HG03342 (cell line): Measurements from ENCODE around the gene ATP9B.

Experiments used
- ATAC-seq: cut with Tn5 transposase; IDR thresholded peaks from one replicate; pipeline ENCODE4 v1.9.1; 2021; ENCODE audit warnings: mild to moderate bottlenecking, moderate library complexity; ENCODE audit not compliant: unreplicated experiment

Gene ATP9B, protein sequence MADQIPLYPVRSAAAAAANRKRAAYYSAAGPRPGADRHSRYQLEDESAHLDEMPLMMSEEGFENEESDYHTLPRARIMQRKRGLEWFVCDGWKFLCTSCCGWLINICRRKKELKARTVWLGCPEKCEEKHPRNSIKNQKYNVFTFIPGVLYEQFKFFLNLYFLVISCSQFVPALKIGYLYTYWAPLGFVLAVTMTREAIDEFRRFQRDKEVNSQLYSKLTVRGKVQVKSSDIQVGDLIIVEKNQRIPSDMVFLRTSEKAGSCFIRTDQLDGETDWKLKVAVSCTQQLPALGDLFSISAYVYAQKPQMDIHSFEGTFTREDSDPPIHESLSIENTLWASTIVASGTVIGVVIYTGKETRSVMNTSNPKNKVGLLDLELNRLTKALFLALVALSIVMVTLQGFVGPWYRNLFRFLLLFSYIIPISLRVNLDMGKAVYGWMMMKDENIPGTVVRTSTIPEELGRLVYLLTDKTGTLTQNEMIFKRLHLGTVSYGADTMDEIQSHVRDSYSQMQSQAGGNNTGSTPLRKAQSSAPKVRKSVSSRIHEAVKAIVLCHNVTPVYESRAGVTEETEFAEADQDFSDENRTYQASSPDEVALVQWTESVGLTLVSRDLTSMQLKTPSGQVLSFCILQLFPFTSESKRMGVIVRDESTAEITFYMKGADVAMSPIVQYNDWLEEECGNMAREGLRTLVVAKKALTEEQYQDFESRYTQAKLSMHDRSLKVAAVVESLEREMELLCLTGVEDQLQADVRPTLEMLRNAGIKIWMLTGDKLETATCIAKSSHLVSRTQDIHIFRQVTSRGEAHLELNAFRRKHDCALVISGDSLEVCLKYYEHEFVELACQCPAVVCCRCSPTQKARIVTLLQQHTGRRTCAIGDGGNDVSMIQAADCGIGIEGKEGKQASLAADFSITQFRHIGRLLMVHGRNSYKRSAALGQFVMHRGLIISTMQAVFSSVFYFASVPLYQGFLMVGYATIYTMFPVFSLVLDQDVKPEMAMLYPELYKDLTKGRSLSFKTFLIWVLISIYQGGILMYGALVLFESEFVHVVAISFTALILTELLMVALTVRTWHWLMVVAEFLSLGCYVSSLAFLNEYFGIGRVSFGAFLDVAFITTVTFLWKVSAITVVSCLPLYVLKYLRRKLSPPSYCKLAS

DNA sequence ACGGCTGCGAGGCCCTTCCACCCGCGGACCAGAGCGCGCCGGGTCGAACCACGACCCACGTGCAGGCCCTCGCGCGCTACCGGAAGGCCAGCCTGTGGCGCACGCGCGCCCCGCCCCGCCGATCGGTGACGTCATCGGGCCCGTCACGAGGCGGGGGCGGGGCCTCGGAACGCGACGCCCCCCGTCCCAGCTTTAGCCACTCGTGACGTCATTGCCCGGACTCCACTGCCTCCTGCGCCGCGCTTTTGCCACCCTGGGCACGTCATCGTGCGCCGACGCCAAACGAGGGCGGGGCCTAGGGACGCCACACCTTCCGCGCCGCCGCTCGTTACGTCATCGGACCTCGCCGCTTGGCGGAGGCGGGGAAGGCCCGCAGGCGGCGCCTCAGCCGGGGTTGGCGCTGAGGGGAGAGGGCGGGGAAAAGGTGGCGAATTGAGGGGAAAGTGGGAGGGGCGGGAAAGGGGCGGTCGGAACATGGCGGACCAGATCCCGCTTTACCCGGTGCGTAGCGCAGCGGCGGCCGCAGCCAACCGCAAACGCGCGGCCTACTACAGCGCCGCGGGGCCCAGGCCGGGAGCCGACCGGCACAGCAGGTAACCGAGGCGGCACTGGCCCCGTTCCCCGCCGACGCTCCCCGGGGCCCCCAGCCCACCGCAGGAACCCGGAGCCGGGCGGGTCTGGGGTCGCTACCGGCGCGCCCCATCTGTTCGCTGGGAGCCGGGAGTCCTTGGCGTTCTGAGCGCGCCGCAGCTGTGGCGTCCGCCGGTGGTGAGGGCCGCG lies at the start of gene ATP9B:
Gene ATP9B (plus strand): TSS at position 458 of the 780 bp plus-strand sequence. CDS start 17 bp downstream, at position 475.
- peak; percentile 84 for ATAC-seq

- no peak for ATAC-seq
Measured at GRCh38 chr18:79019881-79020280, 49.3 kb upstream of the ATP9B start.

DNA sequence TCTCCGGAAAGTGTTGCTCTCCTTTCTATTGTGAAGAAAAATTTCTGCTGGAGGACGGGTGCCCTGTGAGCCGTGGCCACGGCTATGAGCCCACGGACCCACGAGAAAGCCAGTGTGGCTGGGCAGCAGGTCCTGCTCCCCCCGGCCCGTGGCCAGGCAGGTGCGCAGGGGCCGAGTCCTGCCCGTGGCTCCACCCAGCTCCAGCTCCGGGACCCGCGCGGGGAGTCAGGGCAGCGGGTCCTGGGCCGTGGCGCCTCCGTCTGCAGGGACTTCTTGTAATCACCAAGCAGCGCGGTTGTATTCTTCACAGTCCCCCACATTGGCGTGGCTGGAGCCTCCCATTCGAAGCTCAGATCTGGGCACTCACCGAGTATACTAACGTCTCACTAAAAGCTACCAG lies 46.6 kb upstream of the ATP9B start:
- no peak for ATAC-seq

DNA sequence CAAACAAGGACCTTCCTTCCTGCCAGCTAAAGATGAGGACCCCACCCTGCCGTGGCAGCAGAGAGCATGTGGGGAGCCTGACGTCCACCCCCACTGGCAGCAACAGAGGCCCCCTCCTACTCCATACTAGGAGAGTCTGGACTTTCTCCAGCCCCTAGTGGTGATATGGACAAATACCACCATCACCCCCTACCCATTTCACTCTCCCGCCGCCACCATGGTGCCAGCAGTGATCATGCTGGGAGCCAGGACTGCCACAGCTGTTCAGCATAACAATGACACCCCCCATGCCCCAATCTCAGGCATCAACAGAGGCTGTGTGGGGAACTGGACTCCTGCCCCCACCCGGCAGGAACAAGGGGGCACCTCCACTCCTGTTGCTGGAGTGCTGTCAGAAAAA lies 42.7 kb upstream of the ATP9B start:
- ATAC-seq = no peak

DNA sequence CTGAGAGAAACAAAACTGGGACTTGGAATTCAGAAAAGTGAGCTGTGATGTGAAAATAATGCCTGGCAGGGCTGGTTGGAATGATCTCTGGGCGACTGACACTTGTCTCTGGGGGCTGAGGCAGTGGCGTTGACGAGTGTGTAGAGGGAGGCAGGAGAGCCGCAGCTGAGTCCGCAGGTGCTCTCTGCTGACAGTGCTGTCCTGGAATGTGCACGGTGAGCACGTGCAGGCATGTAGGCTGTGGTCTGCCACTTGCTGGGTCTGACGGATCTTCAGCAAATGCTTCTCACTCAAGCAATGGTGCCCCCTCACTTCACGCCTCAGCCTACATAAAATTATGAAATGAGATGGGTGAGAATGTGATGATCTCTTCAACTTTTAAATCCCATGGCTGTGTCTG lies 38.5 kb upstream of the ATP9B start:
- ATAC-seq = no peak

DNA sequence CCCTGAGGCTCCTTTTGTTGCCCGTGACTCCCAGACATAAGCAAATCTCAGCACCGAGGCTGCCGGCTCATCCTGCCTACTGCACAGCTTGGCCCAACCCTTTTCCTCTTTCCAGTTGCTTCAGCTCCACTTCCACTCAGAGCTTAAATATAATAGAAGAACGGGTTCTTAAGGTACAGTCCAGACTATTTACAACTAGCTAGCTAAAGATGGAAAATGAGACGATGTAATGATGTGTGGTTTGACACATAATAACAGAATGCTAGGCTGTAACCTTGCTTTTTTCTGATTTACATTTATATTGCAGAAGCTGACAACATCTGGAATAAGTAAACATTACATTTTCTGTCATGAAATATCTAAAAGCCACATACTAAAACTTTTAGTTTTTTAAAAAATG lies 26.9 kb upstream of the ATP9B start:
- no peak for ATAC-seq

DNA sequence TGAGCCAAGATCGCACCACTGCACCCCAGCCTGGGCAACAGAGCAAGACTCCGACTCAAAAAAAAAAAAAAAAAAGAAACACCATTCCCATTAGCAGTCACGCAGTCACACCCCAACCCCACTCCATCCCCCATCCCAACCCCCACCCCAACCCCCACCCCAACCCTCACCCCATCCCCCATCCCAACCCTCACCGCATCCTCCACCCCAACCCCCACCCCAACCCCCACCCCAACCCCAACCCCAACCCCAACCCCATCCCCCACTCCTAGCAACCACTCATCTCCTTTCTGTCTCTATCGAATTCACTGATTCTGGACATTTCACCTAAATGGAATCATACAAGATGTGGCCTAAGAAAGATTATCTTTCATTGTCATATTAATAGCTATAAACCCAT lies 25.9 kb upstream of the ATP9B start:
- no peak for ATAC-seq

GRCh38 chr18:79046522-79046921 lies 22.7 kb upstream of the ATP9B start:
- no peak for ATAC-seq

DNA sequence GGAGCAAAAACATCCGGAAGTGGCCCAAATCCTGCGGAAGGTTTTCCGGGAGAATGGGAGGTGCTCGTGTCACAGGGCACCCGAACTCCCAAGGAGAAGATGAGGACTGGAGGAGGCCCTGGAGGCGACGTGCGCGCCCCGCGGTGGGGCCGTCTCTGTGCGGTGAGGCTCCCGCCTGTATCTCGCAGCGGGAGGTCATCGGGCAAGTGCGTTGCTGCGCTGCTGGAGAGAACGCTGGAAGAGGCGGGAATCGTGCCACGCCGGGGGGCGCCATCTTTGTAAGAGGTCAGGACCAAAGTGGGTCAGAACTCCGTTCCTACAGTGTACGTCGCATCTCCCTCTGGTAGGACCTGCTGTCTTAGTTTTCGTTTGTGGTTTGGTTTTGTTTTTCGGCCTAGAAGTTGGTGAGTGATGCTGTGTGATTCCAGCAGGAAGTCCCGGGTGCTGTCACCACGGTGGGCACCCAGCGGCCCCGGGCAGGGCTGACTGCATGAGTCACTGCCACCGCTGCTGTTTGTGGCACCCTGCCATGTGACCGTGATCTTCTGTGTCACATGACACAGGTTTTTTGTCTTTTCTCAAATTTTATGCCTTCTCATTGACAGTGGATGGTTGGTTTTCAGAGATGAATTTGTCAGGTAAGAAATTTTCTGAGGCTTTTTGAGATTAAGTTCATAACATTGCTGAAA lies 21.5 kb upstream of the ATP9B start:
- no peak for ATAC-seq

DNA sequence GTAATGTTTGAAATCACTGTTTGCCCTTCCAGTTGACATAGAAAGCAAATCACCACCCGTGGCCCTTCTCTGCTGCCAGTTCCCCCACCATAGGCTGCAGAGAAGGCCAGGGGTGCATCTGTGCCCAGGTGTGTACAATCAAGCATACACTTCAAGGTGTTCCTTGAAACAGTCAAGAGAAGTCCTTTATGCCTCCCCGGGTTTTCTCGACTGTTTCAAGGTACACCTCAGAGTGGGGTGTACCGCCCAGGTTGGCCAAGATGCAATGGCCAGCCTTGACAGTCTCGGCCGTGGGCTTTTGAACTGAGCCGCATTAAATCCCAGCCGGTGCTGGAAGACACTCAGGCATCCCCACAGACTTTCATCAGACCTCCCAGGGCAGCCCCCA lies 21.0 kb upstream of the ATP9B start:
- ATAC-seq = no peak

DNA sequence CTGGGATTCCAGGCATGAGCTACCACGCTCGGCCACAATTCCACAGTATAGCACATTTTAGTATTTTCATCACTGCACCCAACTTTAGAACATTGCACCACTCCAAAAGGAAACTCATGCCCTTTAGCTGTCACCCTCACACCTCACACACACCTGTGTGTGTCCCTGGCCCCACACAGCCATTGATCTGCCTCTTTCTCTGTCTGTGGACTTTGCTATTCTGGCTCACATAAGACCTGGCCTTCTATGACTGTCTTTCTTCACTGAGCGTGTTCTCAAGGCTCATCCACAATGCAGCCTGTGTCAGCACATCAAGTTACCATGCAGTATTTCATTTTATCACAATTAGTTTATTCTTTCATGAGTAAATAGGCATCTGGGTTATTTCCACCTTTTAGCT lies 19.7 kb upstream of the ATP9B start:
- no peak for ATAC-seq

GRCh38 chr18:79050005-79050404 lies 19.2 kb upstream of the ATP9B start:
- no peak for ATAC-seq

GRCh38 chr18:79056827-79057367 lies 12.3 kb upstream of the ATP9B start:
- ATAC-seq = no peak

GRCh38 chr18:79058007-79058406 lies 11.2 kb upstream of the ATP9B start:
- peak; percentile 63 for ATAC-seq

DNA sequence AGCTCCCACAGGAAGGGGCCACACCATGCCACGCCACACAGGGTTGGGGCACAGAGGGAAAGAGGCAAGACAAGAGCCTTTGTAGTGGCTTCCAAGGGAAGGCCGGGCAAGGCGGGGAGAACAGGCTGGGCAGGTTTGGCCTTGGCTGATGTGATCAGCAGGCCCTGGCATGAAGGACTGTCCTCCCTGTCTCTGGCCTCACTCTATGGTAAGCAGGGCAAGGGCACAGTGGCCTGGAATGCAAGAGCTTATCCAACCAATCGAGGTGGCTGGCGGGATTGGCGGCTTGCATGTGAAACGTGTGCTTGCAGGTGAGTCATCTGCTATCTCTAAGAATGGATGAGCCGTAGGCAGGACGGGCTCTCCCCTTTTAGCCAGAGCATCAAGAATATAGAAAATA lies 6.4 kb upstream of the ATP9B start:
- no peak for ATAC-seq

GRCh38 chr18:79064228-79064627 lies 5.0 kb upstream of the ATP9B start:
- ATAC-seq = no peak

DNA sequence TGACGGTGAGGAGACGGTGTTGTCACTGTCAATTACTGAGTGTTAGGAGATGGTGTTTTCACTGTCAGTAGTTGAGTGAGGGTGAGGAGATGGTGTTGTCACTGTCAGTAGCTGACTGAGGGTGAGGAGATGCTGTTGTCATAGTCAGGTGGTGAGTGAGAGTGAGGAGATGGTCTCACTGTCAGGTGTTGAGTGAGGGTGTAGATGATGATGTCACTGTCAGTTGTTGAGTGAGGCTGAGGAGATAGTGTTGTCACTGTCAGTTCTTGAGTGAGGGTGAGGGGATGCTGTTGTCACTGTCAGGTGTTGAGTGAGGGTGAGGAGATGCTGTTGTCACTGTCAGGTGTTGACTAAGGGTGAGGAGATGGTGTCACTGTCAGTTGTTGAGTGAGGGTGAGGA lies 3.4 kb upstream of the ATP9B start:
- ATAC-seq = no peak

DNA sequence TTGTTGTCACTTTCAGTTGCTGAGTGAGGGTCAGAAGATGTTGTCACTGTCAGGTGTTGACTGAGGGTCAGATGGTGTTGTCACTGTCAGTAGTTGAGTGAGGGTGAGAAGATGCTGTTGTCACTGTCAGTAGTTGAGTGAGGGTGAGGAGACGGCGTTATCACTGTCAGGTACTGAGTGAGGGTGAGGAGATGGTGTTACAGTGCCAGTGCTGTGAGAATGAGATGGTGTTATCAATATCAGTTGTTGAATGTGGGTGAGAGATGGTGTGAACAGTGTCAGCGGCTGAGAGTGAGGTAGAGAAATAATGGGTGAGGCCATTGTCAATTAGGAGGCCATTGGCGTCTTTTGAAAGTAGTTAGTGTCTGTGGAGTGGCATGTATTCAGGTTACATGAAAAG lies 1.6 kb upstream of the ATP9B start:
- no peak for ATAC-seq

- peak; percentile 28 for ATAC-seq
Measured at GRCh38 chr18:79068341-79068936, 755 bp upstream of the ATP9B start.
